ENCODE results near the gene THBS3. TPM values are rescaled to one million over a fixed set of nuclear protein-coding genes. Genes with fewer than 3 reads are reported as not detected.

Gene THBS3
- total RNA-seq, result 40.3 TPM

DNA sequence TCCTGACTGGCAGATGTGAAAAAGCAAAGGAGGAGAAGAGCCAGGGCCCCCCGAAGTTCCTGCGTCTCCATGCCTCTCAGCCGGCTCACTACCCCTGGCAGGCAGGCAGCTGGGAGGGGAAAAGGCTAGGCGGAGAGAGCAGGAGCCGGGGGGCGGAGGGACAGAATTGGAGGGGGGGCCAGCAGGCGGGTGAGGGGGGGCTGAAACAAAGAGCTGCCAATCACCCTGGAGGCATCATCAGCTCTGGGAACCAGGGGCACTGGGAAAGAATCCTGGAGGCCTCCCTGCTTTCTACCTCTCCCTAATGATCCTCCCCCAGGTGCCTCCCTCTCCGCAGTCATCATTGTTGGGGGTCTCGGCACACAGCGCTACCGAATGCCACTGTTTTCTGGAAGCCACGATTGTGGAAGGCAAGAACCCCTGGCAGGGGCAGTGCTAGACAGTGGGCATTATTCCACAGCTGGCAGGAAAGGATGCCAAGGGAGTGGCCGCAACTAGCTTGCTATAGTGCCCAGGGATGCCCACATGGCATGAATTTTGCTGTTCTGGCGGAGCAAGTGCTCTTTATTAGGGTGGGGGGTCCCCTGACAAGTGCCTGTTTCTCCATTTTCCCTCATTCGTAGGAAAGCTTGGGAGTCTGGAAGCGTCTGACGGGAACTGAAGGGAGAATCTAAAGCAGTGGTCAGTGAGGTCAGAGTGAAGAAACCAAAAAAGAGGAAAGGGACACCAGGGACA, at the start of gene THBS3:
Gene THBS3, minus strand, starts transcription at position 92 of the 735 bp plus-strand sequence. Its CDS starts 21 bp downstream, at position 71.
- no peaks in the 10 kb centered on the region for H3K27me3 ChIP-seq
- H3K4me1 ChIP-seq, result peaks cover 7 to 27% of the 10 kb centered on the region in 2 donors
- H3K36me3 ChIP-seq, result peaks cover 5 to 6% of the 10 kb centered on the region in 2 donors
- TF ChIP-seq, protein P1, sequence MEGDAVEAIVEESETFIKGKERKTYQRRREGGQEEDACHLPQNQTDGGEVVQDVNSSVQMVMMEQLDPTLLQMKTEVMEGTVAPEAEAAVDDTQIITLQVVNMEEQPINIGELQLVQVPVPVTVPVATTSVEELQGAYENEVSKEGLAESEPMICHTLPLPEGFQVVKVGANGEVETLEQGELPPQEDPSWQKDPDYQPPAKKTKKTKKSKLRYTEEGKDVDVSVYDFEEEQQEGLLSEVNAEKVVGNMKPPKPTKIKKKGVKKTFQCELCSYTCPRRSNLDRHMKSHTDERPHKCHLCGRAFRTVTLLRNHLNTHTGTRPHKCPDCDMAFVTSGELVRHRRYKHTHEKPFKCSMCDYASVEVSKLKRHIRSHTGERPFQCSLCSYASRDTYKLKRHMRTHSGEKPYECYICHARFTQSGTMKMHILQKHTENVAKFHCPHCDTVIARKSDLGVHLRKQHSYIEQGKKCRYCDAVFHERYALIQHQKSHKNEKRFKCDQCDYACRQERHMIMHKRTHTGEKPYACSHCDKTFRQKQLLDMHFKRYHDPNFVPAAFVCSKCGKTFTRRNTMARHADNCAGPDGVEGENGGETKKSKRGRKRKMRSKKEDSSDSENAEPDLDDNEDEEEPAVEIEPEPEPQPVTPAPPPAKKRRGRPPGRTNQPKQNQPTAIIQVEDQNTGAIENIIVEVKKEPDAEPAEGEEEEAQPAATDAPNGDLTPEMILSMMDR (IDR thresholded peaks at IDR 0.05), result no peak
- peak within 1 kb of the TSS; percentile 77 to 79 for H3K4me3 ChIP-seq
- DNase-seq (ENCODE audit: low spot score in 2 of 2), result peak; percentile 8 to 79
- no peaks in the 10 kb centered on the region for H3K9me3 ChIP-seq
- intact Hi-C loops (cut with DNase I), result loop anchor here (1.0 to 2.0 kb wide), 4 partner anchors 15 to 115 kb away; no protein-coding TSS in a partner anchor
- peak within 1 kb of the TSS; percentile 99 to 100 for H3K27ac ChIP-seq

- peaks cover 6 to 22% of the 10 kb centered on the region in 2 donors for H3K36me3 ChIP-seq
- H3K9me3 ChIP-seq, result no peaks in the 10 kb centered on the region
- TF ChIP-seq, protein P1 (IDR thresholded peaks at IDR 0.05), result no peak
- intact Hi-C loops (cut with DNase I), result loop anchor here (5.0 kb wide), 1 partner anchor 121 kb away; no protein-coding TSS in a partner anchor
- no peak for DNase-seq (ENCODE audit: low spot score in 2 of 2)
- no peaks in the 10 kb centered on the region for H3K27me3 ChIP-seq
- H3K27ac ChIP-seq, result peak overlapping the region; percentile 97 to 98
- peak overlapping the region; percentile 82 to 83 for H3K4me3 ChIP-seq
- peaks cover 15 to 23% of the 10 kb centered on the region in 2 donors for H3K4me1 ChIP-seq
These were observed 48.6 kb upstream of the THBS3 start for GRCh38 chr1:155256058-155256852.

GRCh38 chr1:155255243-155256007, 47.7 kb upstream of the THBS3 start, which contains the start of gene ENTREP3:
Gene ENTREP3, minus strand, starts transcription at chr1:155255483. Its CDS starts 606 bp downstream, at chr1:155254877.
- intact Hi-C loops (cut with DNase I), result loop anchor here (1.0 to 5.0 kb wide), 3 partner anchors 22 to 122 kb away; partner anchors contain the start of gene HCN3
- Histone ChIP-seq H3K36me3 (peaks cover 6 to 22% of the 10 kb centered on the region in 2 donors), H3K4me1 (peaks cover 14 to 22% of the 10 kb centered on the region in 2 donors), H3K9me3 (no peaks in the 10 kb centered on the region), H3K27ac (peak within 1 kb of the TSS; percentile 97 to 98), H3K4me3 (peak within 1 kb of the TSS; percentile 82 to 83), H3K27me3 (no peaks in the 10 kb centered on the region)
- TF ChIP-seq, protein P1 (IDR thresholded peaks at IDR 0.05), result peak in 1 of 3 experiments; percentile 14
- peak in 1 of 2 donors; percentile 94 for DNase-seq (ENCODE audit: low spot score in 2 of 2)

DNA sequence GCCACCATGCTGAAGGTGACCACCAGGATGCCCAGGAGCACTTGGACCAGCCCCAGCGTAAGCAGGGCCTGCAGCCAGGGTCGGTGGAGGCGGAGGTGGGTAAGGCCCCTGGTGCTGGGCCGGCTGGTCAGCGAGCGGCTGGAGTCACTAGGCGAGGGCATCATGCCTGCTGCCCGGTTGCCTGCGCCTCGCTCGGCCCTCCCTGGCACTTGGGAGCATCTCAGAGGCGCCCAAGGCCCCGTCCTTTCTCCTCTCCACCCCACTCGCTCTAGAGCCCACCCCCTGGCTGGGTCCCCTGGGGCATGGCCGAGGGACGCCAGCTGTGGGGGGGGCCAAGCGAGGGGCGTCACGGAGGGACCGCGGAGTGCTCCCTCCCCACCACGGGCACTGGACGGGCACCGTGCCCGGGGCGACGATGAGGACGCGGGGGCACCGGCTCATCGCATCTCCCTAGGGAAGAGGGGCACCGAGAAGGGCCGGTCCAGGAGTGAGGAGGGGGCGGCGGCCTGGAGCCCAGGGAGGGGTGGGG, 47.1 kb upstream of the THBS3 start:
- intact Hi-C loops (cut with DNase I), result loop anchor here (1.0 to 5.0 kb wide), 3 partner anchors 23 to 123 kb away; partner anchors contain the start of gene HCN3
- Histone ChIP-seq H3K4me1 (peaks cover 16 to 27% of the 10 kb centered on the region in 2 donors), H3K4me3 (peak overlapping the region; percentile 82 to 83), H3K27ac (peak overlapping the region; percentile 97 to 98), H3K9me3 (no peaks in the 10 kb centered on the region), H3K27me3 (no peaks in the 10 kb centered on the region), H3K36me3 (peaks cover 6 to 16% of the 10 kb centered on the region in 2 donors)
- no peak for DNase-seq (ENCODE audit: low spot score in 2 of 2)
- TF ChIP-seq, protein P1 (IDR thresholded peaks at IDR 0.05), result no peak

Data from ascending aorta (tissue), 2 donors.